Measurements from ENCODE around the gene FAM111A.

DNA sequence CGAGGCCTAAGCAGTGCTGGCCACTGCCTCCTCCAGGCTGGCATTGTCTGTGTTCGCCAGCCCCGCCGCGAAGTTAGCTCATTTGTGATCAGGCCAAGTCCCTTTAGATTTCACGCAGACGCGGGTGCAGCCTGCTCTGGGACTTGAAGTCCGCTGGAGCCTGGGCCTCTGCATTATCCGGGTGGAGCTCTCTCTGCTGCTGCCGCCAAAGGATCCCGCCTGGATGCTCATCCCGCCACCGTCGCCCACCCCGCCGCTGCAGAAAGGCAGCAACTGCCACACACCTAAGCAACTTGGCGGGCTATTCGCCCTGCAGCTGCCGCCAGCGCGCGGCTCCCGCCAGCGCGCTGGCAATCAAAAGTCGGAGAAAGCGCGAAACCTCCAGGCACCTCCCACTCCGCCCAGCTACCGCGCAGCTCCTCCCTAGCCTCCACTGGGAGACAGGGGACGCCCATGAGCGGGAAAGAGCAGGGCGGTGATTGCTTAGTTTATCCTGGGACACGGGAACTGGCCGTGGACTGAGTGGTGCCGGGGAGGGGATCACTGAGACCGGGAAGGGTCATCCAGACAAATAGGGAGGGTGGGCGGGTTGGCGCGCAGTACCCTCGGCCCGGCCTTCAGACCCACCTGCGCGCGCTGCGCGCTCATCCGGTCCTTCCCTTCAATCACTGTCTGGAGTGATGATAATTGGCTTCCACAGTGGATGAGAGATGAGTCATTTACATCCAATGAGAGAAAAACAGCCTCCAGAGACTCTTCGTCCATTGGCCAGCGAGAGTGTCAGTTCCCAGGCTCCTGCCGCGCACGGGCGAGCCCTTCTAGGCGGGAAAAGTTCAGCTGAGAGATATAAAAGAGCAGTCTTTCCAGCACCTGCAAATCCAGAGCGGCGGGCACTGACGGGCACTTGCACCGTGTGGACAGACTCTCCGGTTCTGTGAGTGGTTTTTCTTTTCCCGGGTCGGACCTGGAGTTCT lies 36.0 kb upstream of the FAM111A start, which contains the start of gene FAM111B:
- peak in 2 of 3 experiments; percentile 8 to 11 for TF ChIP-seq CTCF (optimal IDR thresholded peaks at IDR 0.05 in 1 of 3, IDR thresholded peaks at IDR 0.05 in 1 of 3, conservative IDR thresholded peaks at IDR 0.05 in 1 of 3; ENCODE audit: extremely low read depth in 1 of 3, insufficient read depth in 2 of 3, low read length in 3 of 3)
- TF ChIP-seq EZH2 (IDR thresholded peaks at IDR 0.05; ENCODE audit: low read length): no peak
